ENCODE results near the gene MRFAP1. TPM values are rescaled to one million over a fixed set of nuclear protein-coding genes. Genes with fewer than 3 reads are reported as not detected.
A peak's percentile ranks its signal among the peaks of the same experiment; 100 is the strongest.

The MRFAP1 gene
- total and polyA plus RNA-seq, 8 donors = 70.2 to 178 (median 108) TPM

DNA sequence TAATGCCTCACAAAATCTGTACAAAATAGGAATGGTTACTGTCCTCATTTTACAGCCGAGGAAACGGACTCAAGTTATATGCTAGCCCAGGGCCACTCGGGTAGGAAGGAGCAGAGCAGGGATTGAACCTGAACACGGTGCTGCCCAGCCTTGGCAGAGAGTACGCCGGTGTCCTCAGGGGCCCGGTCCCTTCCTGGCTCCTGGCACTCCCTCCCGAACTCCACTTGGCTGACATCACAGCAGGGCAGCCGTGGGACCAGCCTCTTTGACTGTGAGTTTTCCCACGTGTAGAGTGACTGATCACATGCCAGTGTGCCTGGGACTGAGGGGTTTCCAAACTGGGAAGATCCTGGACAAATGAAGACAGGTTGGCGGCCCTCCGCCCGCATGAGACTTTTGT, 41.8 kb upstream of the MRFAP1 start:
- FAIRE-seq (no peak), ATAC-seq (no peak), DNase-seq (no peak)
- no peaks in the 10 kb centered on the region for H3K27me3 ChIP-seq
- no peak overlapping the region for H3K27ac ChIP-seq
- TF ChIP-seq, protein P1, sequence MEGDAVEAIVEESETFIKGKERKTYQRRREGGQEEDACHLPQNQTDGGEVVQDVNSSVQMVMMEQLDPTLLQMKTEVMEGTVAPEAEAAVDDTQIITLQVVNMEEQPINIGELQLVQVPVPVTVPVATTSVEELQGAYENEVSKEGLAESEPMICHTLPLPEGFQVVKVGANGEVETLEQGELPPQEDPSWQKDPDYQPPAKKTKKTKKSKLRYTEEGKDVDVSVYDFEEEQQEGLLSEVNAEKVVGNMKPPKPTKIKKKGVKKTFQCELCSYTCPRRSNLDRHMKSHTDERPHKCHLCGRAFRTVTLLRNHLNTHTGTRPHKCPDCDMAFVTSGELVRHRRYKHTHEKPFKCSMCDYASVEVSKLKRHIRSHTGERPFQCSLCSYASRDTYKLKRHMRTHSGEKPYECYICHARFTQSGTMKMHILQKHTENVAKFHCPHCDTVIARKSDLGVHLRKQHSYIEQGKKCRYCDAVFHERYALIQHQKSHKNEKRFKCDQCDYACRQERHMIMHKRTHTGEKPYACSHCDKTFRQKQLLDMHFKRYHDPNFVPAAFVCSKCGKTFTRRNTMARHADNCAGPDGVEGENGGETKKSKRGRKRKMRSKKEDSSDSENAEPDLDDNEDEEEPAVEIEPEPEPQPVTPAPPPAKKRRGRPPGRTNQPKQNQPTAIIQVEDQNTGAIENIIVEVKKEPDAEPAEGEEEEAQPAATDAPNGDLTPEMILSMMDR (IDR thresholded peaks at IDR 0.05) = no peak
- whole genome bisulfite sequencing, 2 donors = 83 to 84% methylated on average over 13 of the region's 13 CpGs
- intact Hi-C loops (cut with DNase I) = no loop called here
- H3K9me3 ChIP-seq = no peaks in the 10 kb centered on the region
- peaks cover 0 to 10% (median 3%) of the 10 kb centered on the region in 3 donors for H3K36me3 ChIP-seq
- no peaks in the 10 kb centered on the region for H3K4me1 ChIP-seq
- no peak overlapping the region for H3K4me3 ChIP-seq

DNA sequence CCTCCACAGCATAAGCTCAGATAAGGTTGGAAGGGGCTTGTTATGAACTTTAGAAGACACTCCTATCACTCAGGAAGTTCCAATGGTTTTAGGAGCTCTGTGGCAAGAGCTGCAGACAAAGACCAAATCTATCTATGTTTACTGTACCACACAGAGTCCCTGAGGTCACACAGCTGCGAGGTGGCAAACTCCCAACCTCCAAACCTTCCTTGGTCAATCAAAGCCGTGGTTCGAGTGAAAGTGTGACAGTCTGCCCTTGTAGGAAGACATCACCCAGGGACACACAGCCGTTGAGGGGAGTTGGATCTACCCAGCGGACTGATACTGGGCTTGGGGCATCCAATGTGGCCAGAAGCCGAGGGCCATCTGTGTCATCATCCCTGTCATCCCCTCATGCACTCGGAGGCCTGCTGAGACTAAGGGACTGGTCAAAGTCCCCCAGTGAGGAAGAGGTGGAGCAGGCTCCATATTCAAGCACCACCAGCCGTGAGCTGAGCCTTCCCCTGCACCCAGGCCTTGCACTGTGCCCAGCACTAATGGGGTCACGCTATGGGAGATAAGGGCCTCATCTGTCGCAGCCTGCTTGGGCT, 38.7 kb upstream of the MRFAP1 start:
- H3K4me3 ChIP-seq = no peak overlapping the region
- FAIRE-seq (no peak), DNase-seq (no peak), ATAC-seq (no peak)
- H3K27me3 ChIP-seq = no peaks in the 10 kb centered on the region
- WGBS, 2 donors = 91 to 93% methylated on average over 10 of the region's 10 CpGs
- H3K4me1 ChIP-seq = no peaks in the 10 kb centered on the region
- H3K27ac ChIP-seq = no peak overlapping the region
- intact Hi-C loops (cut with DNase I) = no loop called here
- H3K9me3 ChIP-seq = no peaks in the 10 kb centered on the region
- TF ChIP-seq, protein P1 (IDR thresholded peaks at IDR 0.05) = no peak
- peaks cover 0 to 10% (median 5%) of the 10 kb centered on the region in 3 donors for H3K36me3 ChIP-seq

DNA sequence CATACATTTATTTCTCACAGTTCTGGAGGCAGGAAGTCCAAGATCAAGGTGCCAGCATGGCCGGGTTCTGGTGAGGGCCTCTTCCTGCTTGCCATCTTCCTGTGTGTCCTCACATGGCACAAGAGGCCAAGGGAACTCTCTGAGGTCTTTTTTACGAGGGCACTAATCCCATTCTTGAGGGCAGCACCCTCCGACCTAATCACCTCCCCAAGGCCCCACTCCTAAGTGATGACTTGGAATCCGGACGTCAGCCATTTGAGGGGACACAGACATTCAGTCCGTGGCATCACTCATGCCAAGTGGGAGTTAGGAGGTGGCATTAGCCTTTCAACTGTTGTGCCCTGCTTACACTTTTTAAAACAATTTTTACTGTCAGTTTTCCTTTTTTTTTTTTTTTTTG, 38.2 kb upstream of the MRFAP1 start:
- TF ChIP-seq, protein P1 (IDR thresholded peaks at IDR 0.05) = no peak
- Histone ChIP-seq H3K9me3 (no peaks in the 10 kb centered on the region), H3K27ac (no peak overlapping the region), H3K4me3 (no peak overlapping the region), H3K27me3 (no peaks in the 10 kb centered on the region), H3K4me1 (no peaks in the 10 kb centered on the region), H3K36me3 (peaks cover 0 to 10% (median 2%) of the 10 kb centered on the region in 3 donors)
- intact Hi-C loops (cut with DNase I) = no loop called here
- FAIRE-seq = no peak
- WGBS, 2 donors = 95 to 97% methylated on average over 6 of the region's 6 CpGs
- ATAC-seq = no peak
- DNase-seq = no peak

DNA sequence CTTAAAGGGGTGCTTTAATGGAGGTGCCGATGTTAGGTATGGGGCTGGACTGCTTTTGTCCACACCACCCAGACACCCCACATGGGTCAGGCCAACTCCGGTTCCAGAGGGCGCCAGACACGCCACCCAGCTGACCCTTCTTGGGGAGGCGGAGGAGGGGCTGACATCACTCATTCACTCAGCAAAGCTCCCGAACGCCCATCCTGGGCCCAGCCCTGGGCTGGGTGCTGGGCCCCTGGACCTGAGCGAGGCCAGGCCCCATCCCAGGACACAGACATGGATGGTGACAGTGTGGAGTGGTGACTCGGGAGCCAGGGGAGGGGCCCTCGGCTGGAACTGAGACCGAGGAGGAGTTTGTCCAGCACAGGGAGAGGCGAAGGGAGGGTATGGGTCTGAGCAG, 37.4 kb upstream of the MRFAP1 start:
- no peak for DNase-seq
- Histone ChIP-seq H3K27me3 (no peaks in the 10 kb centered on the region), H3K4me3 (no peak overlapping the region), H3K9me3 (no peaks in the 10 kb centered on the region), H3K27ac (no peak overlapping the region), H3K4me1 (no peaks in the 10 kb centered on the region), H3K36me3 (peaks cover 0 to 8% (median 2%) of the 10 kb centered on the region in 3 donors)
- ATAC-seq = no peak
- TF ChIP-seq, protein P1 (IDR thresholded peaks at IDR 0.05) = no peak
- WGBS, 2 donors = 94 to 95% methylated on average over 12 of the region's 12 CpGs
- FAIRE-seq = no peak
- intact Hi-C loops (cut with DNase I) = no loop called here

DNA sequence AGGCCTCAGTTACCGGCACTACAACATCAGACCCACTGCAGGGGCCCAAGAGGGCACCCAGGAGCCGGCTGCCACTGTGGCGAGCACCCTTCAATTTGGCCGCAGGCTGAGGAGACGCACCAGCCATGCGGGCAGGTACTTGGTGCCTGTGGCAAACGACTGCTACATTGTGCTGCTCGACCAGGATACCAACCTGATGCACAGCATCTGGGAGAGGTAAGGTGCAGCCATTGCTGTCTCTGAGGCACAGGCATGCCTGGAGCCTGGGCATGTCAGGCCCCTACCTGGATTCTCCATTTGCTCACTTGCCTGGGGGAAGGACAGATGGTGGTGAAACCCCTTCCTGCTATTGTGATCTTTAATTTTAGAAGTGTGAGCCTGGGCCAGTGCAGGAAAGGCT, 35.4 kb upstream of the MRFAP1 start:
- H3K4me1 ChIP-seq = no peaks in the 10 kb centered on the region
- no peaks in the 10 kb centered on the region for H3K9me3 ChIP-seq
- FAIRE-seq (no peak), DNase-seq (peak in 1 of 6 donors; percentile 12), ATAC-seq (no peak)
- no peaks in the 10 kb centered on the region for H3K27me3 ChIP-seq
- peaks cover 0 to 7% (median 2%) of the 10 kb centered on the region in 3 donors for H3K36me3 ChIP-seq
- WGBS, 2 donors = 98 to 99% methylated on average over 8 of the region's 8 CpGs
- intact Hi-C loops (cut with DNase I) = no loop called here
- H3K4me3 ChIP-seq = no peak overlapping the region
- TF ChIP-seq, protein P1 (IDR thresholded peaks at IDR 0.05) = no peak
- no peak overlapping the region for H3K27ac ChIP-seq

Data from pancreas (tissue), 10 donors.